Epithelial cell of esophagus (primary cell): Measurements from ENCODE around the gene AMBP.

Experiments used
- DNase-seq: peaks from one replicate; pipeline ENCODE4 v3.0.0; 2010; ENCODE audit warnings: low read depth
- H3K4me3 ChIP-seq: 2 replicates; pipeline ENCODE4 v1.5.1; 2011; ENCODE audit warnings: mild to moderate bottlenecking, low read length, control low read depth
- CTCF ChIP-seq: IDR thresholded peaks from 2 replicates; pipeline ENCODE4 v1.5.1; 2011; ENCODE audit warnings: low read depth, mild to moderate bottlenecking, low read length, control low read depth, inconsistent platforms; ENCODE audit not compliant: insufficient read depth; ENCODE audit errors: missing control alignments

The AMBP gene

GRCh38 chr9:114054191-114054690 lies 23.9 kb downstream of the AMBP start:
- no peak for TF ChIP-seq CTCF
- H3K4me3 ChIP-seq = no peak overlapping the region
- no peak for DNase-seq

GRCh38 chr9:114053246-114054005 lies 24.7 kb downstream of the AMBP start:
- no peak for DNase-seq
- no peak for TF ChIP-seq CTCF
- no peak overlapping the region for H3K4me3 ChIP-seq

GRCh38 chr9:114051706-114052105 lies 26.4 kb downstream of the AMBP start:
- no peak for DNase-seq
- TF ChIP-seq CTCF = no peak
- H3K4me3 ChIP-seq = no peak overlapping the region

GRCh38 chr9:114051281-114051680 lies 26.8 kb downstream of the AMBP start:
- no peak overlapping the region for H3K4me3 ChIP-seq
- DNase-seq = no peak
- no peak for TF ChIP-seq CTCF

- no peak for TF ChIP-seq CTCF
- DNase-seq = no peak
- no peak overlapping the region for H3K4me3 ChIP-seq
These were observed 27.5 kb downstream of the AMBP start for GRCh38 chr9:114050646-114051045.

- no peak overlapping the region for H3K4me3 ChIP-seq
- no peak for TF ChIP-seq CTCF
- no peak for DNase-seq
These were observed 27.9 kb downstream of the AMBP start for GRCh38 chr9:114050226-114050568.
